K562 (cell line): ENCODE measurements around the gene SF3B1. TPM values are rescaled to one million over a fixed set of nuclear protein-coding genes. Genes with fewer than 3 reads are reported as not detected.

Source experiments
- ATAC-seq: fragments of 200-7000 bp; cut with Tn5 transposase; 3 replicates; pipeline ENCODE4 v1.9.1; 2020; ENCODE audit warnings: moderate library complexity
- BruUV-seq: library from RNA; stranded (reverse); fragments of 400-500 nt; replicated peaks from 2 replicates; lab custom pipeline; 2021; lab: Mats Ljungman, UMichigan
- CTCF ChIA-PET: fragments of 300-600 bp; formaldehyde crosslinking; extraction: SDS; loops from one replicate; lab custom pipeline; 2021; ENCODE audit warnings: low intra/inter-chr PET ratio; lab: Yijun Ruan, JAX
- POLR2A ChIA-PET: fragments of 300-600, 350-650 bp; sonication (Branson Sonifier 250); formaldehyde crosslinking; extraction: SDS; loops from one replicate; lab custom pipeline; 2021; ENCODE audit warnings: antibody characterized with exemption, inconsistent platforms; lab: Yijun Ruan, JAX
- DNase-seq, 4 experiments: peaks; one replicate each; pipeline versions ENCODE4 v3.0.0 to v3.0.0-alpha.2; 2011 to 2018; ENCODE audit warnings: low spot score in 3 of 4, mixed read lengths in 3 of 4; ENCODE audit errors: extremely low read depth in 1 of 4
- FAIRE-seq: peaks from 2 replicates; lab custom pipeline; 2011; peaks lifted over from hg19 to GRCh38; lab: Jason Lieb, UNC
- H2AFZ ChIP-seq: 2 replicates; pipeline ENCODE4 v1.6.0; 2011; ENCODE audit warnings: low read depth, low read length, control low read depth, inconsistent platforms
- H3K27ac ChIP-seq: fragments of 200-600 bp; 3 replicates; pipeline ENCODE4 v1.8.0; 2011; ENCODE audit warnings: low read depth, mild to moderate bottlenecking, control low read depth, inconsistent platforms, low read length, moderate library complexity, mixed read lengths; ENCODE audit errors: extremely low read depth
- H3K27me3 ChIP-seq, 2 experiments: fragments of 300-600 bp in 1 of 2; 2 replicates in 1 of 2; 3 replicates in 1 of 2; pipeline versions ENCODE4 v1.6.0 to v1.8.0; 2011; ENCODE audit warnings: inconsistent platforms in 2 of 2, low read length in 2 of 2, mild to moderate bottlenecking in 1 of 2, mixed read lengths in 1 of 2, moderate library complexity in 1 of 2; ENCODE audit not compliant: control insufficient read depth in 2 of 2, insufficient read depth in 2 of 2
- H3K36me3 ChIP-seq: fragments of 300-600 bp; 3 replicates; pipeline ENCODE4 v1.8.0; 2011; ENCODE audit warnings: mild to moderate bottlenecking, low read length, inconsistent platforms; ENCODE audit not compliant: control insufficient read depth, insufficient read depth
- H3K4me1 ChIP-seq, 2 experiments: fragments of 200-600 bp in 1 of 2; replicated peaks in 1 of 2; 2 replicates in 1 of 2; 3 replicates in 1 of 2; pipeline versions ENCODE4 v1.5.1 to v1.8.0; 2011; ENCODE audit warnings: inconsistent platforms in 2 of 2, low read length in 2 of 2, mild to moderate bottlenecking in 1 of 2, mixed read lengths in 1 of 2, moderate library complexity in 1 of 2; ENCODE audit not compliant: control insufficient read depth in 2 of 2, insufficient read depth in 2 of 2
- H3K4me2 ChIP-seq: 2 replicates; pipeline ENCODE4 v1.6.1; 2011; ENCODE audit warnings: low read length, control low read depth, inconsistent platforms, mixed read lengths; ENCODE audit not compliant: insufficient read depth
- H3K4me3 ChIP-seq: fragments of 200-600 bp; sonication (generic), shearing (Covaris generic); 2 replicates; pipeline ENCODE4 v1.5.1; 2016; ENCODE audit warnings: control low read depth, inconsistent platforms
- H3K79me2 ChIP-seq: fragments of 200-600 bp; 3 replicates; pipeline ENCODE4 v1.8.0; 2011; ENCODE audit warnings: low read length, inconsistent platforms; ENCODE audit not compliant: control insufficient read depth, insufficient read depth
- H3K9ac ChIP-seq, 2 experiments: 2 replicates each; pipeline versions ENCODE4 v1.6.0 to v1.6.1; 2011; ENCODE audit warnings: low read depth in 2 of 2, low read length in 2 of 2, control low read depth in 1 of 2, inconsistent platforms in 1 of 2, mild to moderate bottlenecking in 1 of 2, mixed read lengths in 1 of 2; ENCODE audit not compliant: insufficient read depth in 1 of 2
- H3K9me1 ChIP-seq: one replicate; pipeline ENCODE4 v1.6.0; 2011; ENCODE audit warnings: inconsistent platforms, mild to moderate bottlenecking, low read length, moderate library complexity; ENCODE audit not compliant: control insufficient read depth, insufficient read depth
- H3K9me3 ChIP-seq: replicated peaks from 2 replicates; pipeline ENCODE4 v1.5.1; 2011; ENCODE audit warnings: low read depth, low read length, inconsistent platforms; ENCODE audit not compliant: control insufficient read depth, insufficient read depth
- H4K20me1 ChIP-seq: replicated peaks from 2 replicates; pipeline ENCODE4 v1.6.1; 2011; ENCODE audit warnings: low read length, inconsistent platforms, mixed read lengths; ENCODE audit not compliant: control insufficient read depth, insufficient read depth
- CEBPG ChIP-seq, 3 experiments: fragments of 200-800 bp in 1 of 3; sonication (Bioruptor generic) in 1 of 3; sonication (generic) in 1 of 3; formaldehyde crosslinking in 1 of 3; IDR thresholded peaks in 2 of 3; conservative IDR thresholded peaks in 1 of 3; 2 replicates each; pipeline versions ENCODE4 v1.6.1 to v1.8.0; 2016 to 2022; ENCODE audit warnings: missing compliant biosample characterization in 2 of 3, missing genetic modification characterization in 2 of 3, mild to moderate bottlenecking in 1 of 3, missing genetic modification reagents in 1 of 3
- CSDE1 ChIP-seq, 2 experiments: fragments of 450-650 bp; IDR thresholded peaks; 2 replicates each; pipeline ENCODE4 v1.6.1; 2016; ENCODE audit warnings: mild to moderate bottlenecking in 1 of 2
- FOXJ3 ChIP-seq: sonication (generic); formaldehyde crosslinking; IDR thresholded peaks from 2 replicates; pipeline ENCODE4 v1.4.0; 2020; ENCODE audit warnings: mild to moderate bottlenecking, missing genetic modification reagents
- NR3C1 ChIP-seq: sonication (generic); formaldehyde crosslinking; IDR thresholded peaks from 2 replicates; pipeline ENCODE4 v1.8.1; 2022; ENCODE audit warnings: missing genetic modification reagents
- POLR2H ChIP-seq: IDR thresholded peaks from 2 replicates; pipeline ENCODE4 v1.6.1; 2016; ENCODE audit warnings: missing genetic modification characterization, low read depth, mild to moderate bottlenecking, control low read depth, missing compliant biosample characterization, moderate library complexity
- PRDM10 ChIP-seq: fragments of 450-650 bp; IDR thresholded peaks from 2 replicates; pipeline ENCODE4 v1.6.1; 2018; ENCODE audit not compliant: partially characterized antibody
- SMARCC2 ChIP-seq: fragments of 450-650 bp; IDR thresholded peaks from 2 replicates; pipeline ENCODE4 v1.6.1; 2017; ENCODE audit warnings: antibody characterized with exemption, moderate library complexity, mild to moderate bottlenecking, low read depth
- TCF7 ChIP-seq: sonication (generic); IDR thresholded peaks from 2 replicates; pipeline ENCODE4 v1.6.1; 2016; ENCODE audit warnings: antibody characterized with exemption, borderline replicate concordance
- TFAM ChIP-seq: fragments of 250-450 bp; sonication (Bioruptor Pico); conservative IDR thresholded peaks from 2 replicates; pipeline ENCODE4 v1.5.0; 2021; ENCODE audit warnings: mild to moderate bottlenecking, moderate library complexity
- WGBS: fragments of 100-300 bp; shearing (Covaris generic); methylation state at CpG from one replicate; pipeline ENCODE4 v1.1.6; 2016; ENCODE audit warnings: low coverage, mixed read lengths; ENCODE audit not compliant: insufficient coverage; ENCODE audit errors: missing lambda C conversion rate; 5-methylcytosine and 5-hydroxymethylcytosine counted together
- in situ Hi-C: fragments of 300-500 bp; cut with MboI; formaldehyde crosslinking; loops from 4 replicates; pipeline ENCODE4 v1.15.0; 2018; ENCODE audit warnings: inconsistent platforms, mixed read lengths
- intact Hi-C: fragments of 100-400 bp; cut with micrococcal nuclease; formaldehyde crosslinking; loops from 2 replicates; pipeline ENCODE4 v1.14.2; 2022
- polyA plus RNA-seq, 8 experiments: library from polyadenylated mRNA; depleted of rRNA in 4 of 8; stranded (reverse) in 5 of 8; unstranded in 3 of 8; fragments of >200 nt; fragmentation: Nextera tagmentation in 2 of 8; fragmentation: Illumina TruSeq in 1 of 8; extraction: Ambion mirVana in 2 of 8; extraction: Trizol in 1 of 8; gene quantifications; 2 replicates each; pipeline versions ENCODE4 v1.2.1 to v1.2.3, GENCODE V29; 2011 to 2014; ENCODE audit warnings: inconsistent platforms in 1 of 8, missing spikeins in 1 of 8
- total RNA-seq, 7 experiments: library from RNA; depleted of rRNA in 6 of 7; stranded (reverse); fragments of >200 nt in 6 of 7; fragmentation: Illumina TruSeq in 2 of 7; extraction: Trizol in 2 of 7; gene quantifications; 2 replicates each; pipeline versions ENCODE4 v1.2.1 to v1.2.3, GENCODE V29; 2011 to 2021; ENCODE audit warnings: low replicate concordance in 1 of 7
- TF ChIP-seq, protein P1 (sequence below), 2 experiments: IDR thresholded peaks in 1 of 2; conservative IDR thresholded peaks in 1 of 2; 2 replicates each; pipeline ENCODE4 v1.6.1; 2016; ENCODE audit warnings: low read depth in 2 of 2, mild to moderate bottlenecking in 1 of 2, missing compliant biosample characterization in 1 of 2, missing genetic modification characterization in 1 of 2, moderate library complexity in 1 of 2

Gene SF3B1
- total and polyA plus RNA-seq, 9 of the 15 experiments (the other 6 are each of a cell fraction or from before 2014, with no cell fraction given): 96.2 to 377 (median 177) TPM

DNA sequence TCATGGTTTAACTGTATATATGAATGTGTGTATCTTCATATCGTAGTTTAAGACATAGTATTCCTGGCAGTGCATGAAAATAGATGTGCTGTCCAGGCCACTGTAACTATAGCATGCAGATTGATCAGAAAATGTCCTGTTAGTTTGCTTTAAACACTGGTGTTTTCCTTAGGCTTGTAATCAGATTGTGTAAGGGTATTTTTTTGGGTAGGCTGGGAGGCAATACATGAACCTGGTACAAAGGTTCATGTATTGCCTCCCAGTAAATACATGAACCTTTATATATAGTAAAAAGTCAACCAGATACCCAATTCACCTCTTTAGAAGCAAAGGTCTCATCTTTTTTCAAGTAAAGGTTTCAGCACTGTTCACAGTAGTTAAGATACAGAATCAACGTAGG, 20.1 kb upstream of the SF3B1 start (continued):
- TF ChIP-seq, protein P1, sequence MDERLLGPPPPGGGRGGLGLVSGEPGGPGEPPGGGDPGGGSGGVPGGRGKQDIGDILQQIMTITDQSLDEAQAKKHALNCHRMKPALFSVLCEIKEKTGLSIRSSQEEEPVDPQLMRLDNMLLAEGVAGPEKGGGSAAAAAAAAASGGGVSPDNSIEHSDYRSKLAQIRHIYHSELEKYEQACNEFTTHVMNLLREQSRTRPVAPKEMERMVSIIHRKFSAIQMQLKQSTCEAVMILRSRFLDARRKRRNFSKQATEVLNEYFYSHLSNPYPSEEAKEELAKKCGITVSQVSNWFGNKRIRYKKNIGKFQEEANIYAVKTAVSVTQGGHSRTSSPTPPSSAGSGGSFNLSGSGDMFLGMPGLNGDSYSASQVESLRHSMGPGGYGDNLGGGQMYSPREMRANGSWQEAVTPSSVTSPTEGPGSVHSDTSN (CRISPR knock-in tag; IDR thresholded peaks at IDR 0.05; ENCODE audit: low read depth): no peak
- TF ChIP-seq, protein P1 (tag; conservative IDR thresholded peaks at IDR 0.05; ENCODE audit: low read depth): no peak
- TF ChIP-seq POLR2H (no peak), SMARCC2 (no peak), NR3C1 (CRISPR knock-in tag) (no peak)

- no peak for FAIRE-seq
- H3K79me2 ChIP-seq: peaks cover 50% of the 10 kb centered on the region
- 0% methylated on average over 6 of the region's 11 CpGs for WGBS
- peak overlapping the region; percentile 97 for H3K4me3 ChIP-seq
- ATAC-seq: peak; percentile 70
- H3K4me1 ChIP-seq: peaks cover 0 to 3% of the 10 kb centered on the region in 2 experiments; a peak in 3 of 5 replicates
- H3K36me3 ChIP-seq: peaks cover 4% of the 10 kb centered on the region; the same call in 1 of the 3 replicates
- no peaks in the 10 kb centered on the region for H3K9me1 ChIP-seq
- BruUV-seq: no TSS peak
- H3K27me3 ChIP-seq: no peaks in the 10 kb centered on the region
- H3K9me3 ChIP-seq: no peaks in the 10 kb centered on the region
- peak overlapping the region; percentile 82 for H2AFZ ChIP-seq
- H4K20me1 ChIP-seq: no peaks in the 10 kb centered on the region
- intact Hi-C loops (loop anchor here (1.0 to 5.0 kb wide), 3 partner anchors 19 to 143 kb away; partner anchors contain the start of gene SF3B1), in situ Hi-C loops (no loop called here)
- peak overlapping the region; percentile 96 for H3K4me2 ChIP-seq
- ChIA-PET POLR2A (interaction anchor here (0.9 to 2.2 kb wide), 5 partner anchors 11 to 45 kb away, joined by 6 to 10 read pairs (median 9); partner anchors contain the start of gene HSPD1), CTCF (no interaction called here)
- H3K27ac ChIP-seq: peak overlapping the region; percentile 99
- peak; percentile 11 to 82 (median 40) for DNase-seq
- H3K9ac ChIP-seq: peak overlapping the region; percentile 98 to 99
- TF ChIP-seq TCF7: no peak
- TF ChIP-seq CSDE1 (IDR thresholded peaks at IDR 0.05): no peak
- TF ChIP-seq TFAM (CRISPR knock-in tag): no peak
- no peak for TF ChIP-seq CEBPG (CRISPR knock-in tag; IDR thresholded peaks at IDR 0.05)
- no peak for TF ChIP-seq CEBPG (tag; conservative IDR thresholded peaks at IDR 0.05 in 1 of 2, IDR thresholded peaks at IDR 0.05 in 1 of 2)
- no peak for TF ChIP-seq FOXJ3 (CRISPR knock-in tag)
- peak; percentile 55 for TF ChIP-seq PRDM10
These were observed 19.1 kb upstream of the SF3B1 start for GRCh38 chr2:197453914-197454398.
